HepG2 (cell line): ENCODE measurements around the gene NOP14. TPM values are rescaled to one million over a fixed set of nuclear protein-coding genes. Genes with fewer than 3 reads are reported as not detected.

Experiments used
- CREM ChIP-seq, 2 experiments: sonication (generic) in 1 of 2; formaldehyde crosslinking in 1 of 2; IDR thresholded peaks; 2 replicates each; pipeline versions ENCODE4 v1.4.0 to v1.6.1; 2016 to 2020; ENCODE audit warnings: antibody characterized with exemption in 1 of 2, mild to moderate bottlenecking in 1 of 2, missing genetic modification reagents in 1 of 2
- HDAC2 ChIP-seq: sonication (generic); formaldehyde crosslinking; IDR thresholded peaks from 2 replicates; pipeline ENCODE4 v1.4.0; 2020; ENCODE audit warnings: missing genetic modification reagents
- SCMH1 ChIP-seq: sonication (generic); formaldehyde crosslinking; IDR thresholded peaks from 2 replicates; pipeline ENCODE4 v1.9.0; 2021; ENCODE audit warnings: missing genetic modification reagents, mild to moderate bottlenecking, borderline replicate concordance
- TCF7 ChIP-seq: sonication (generic); IDR thresholded peaks from 2 replicates; pipeline ENCODE4 v1.6.1; 2016; ENCODE audit warnings: antibody characterized with exemption, low read depth
- TSC22D2 ChIP-seq: sonication (generic); formaldehyde crosslinking; IDR thresholded peaks from 2 replicates; pipeline ENCODE4 v1.5.1; 2020; ENCODE audit warnings: missing genetic modification reagents, mild to moderate bottlenecking, borderline replicate concordance
- ZBTB8A ChIP-seq: sonication (generic); formaldehyde crosslinking; IDR thresholded peaks from 2 replicates; pipeline ENCODE4 v1.4.0; 2020; ENCODE audit warnings: mild to moderate bottlenecking, low read depth, missing genetic modification reagents, borderline replicate concordance
- ZNF547 ChIP-seq: sonication (generic); formaldehyde crosslinking; IDR thresholded peaks from 2 replicates; pipeline ENCODE4 v1.5.1; 2020; ENCODE audit warnings: mild to moderate bottlenecking, missing genetic modification reagents
- ZNF614 ChIP-seq: IDR thresholded peaks from 2 replicates; pipeline ENCODE4 v1.6.1; 2018; ENCODE audit warnings: missing biosample characterization, missing genetic modification reagents, inconsistent platforms, borderline replicate concordance
- polyA plus RNA-seq, 8 experiments: library from polyadenylated mRNA; depleted of rRNA in 3 of 8; stranded (reverse) in 7 of 8; unstranded in 1 of 8; fragments of >200 nt; fragmentation: Illumina TruSeq in 4 of 8; extraction: Trizol in 4 of 8; gene quantifications; 2 replicates each; pipeline versions ENCODE4 v1.2.1 to v1.2.3, GENCODE V29; 2011 to 2016; ENCODE audit warnings: low read depth in 4 of 8, missing spikeins in 1 of 8, mixed read lengths in 1 of 8; ENCODE audit not compliant: insufficient read depth in 1 of 8
- total RNA-seq, 5 experiments: library from RNA; depleted of rRNA; stranded (reverse); fragments of >200 nt; fragmentation: Illumina TruSeq; extraction: Trizol; gene quantifications; 2 replicates each; pipeline ENCODE4 v1.2.3, GENCODE V29; 2016; ENCODE audit warnings: low read depth in 1 of 5
- TF ChIP-seq, protein P1 (sequence below): sonication (generic); formaldehyde crosslinking; IDR thresholded peaks from 2 replicates; pipeline ENCODE4 v1.5.1; 2020; ENCODE audit warnings: mild to moderate bottlenecking, missing genetic modification reagents, moderate library complexity
- TF ChIP-seq, protein P2 (sequence below): sonication (generic); formaldehyde crosslinking; IDR thresholded peaks from 2 replicates; pipeline ENCODE4 v1.5.0; 2020; ENCODE audit warnings: missing genetic modification reagents
- TF ChIP-seq, protein P3 (sequence below): sonication (generic); formaldehyde crosslinking; conservative IDR thresholded peaks from 2 replicates; pipeline ENCODE4 v1.8.0; 2022; ENCODE audit warnings: mild to moderate bottlenecking, moderate library complexity, missing genetic modification reagents
- TF ChIP-seq, protein P4 (sequence below): sonication (generic); formaldehyde crosslinking; IDR thresholded peaks from 2 replicates; pipeline ENCODE4 v1.4.0; 2020; ENCODE audit warnings: mild to moderate bottlenecking, low read depth, missing genetic modification reagents
- TF ChIP-seq, protein P5 (sequence below), 2 experiments: fragments of 450-650 bp in 1 of 2; sonication (generic) in 1 of 2; formaldehyde crosslinking; IDR thresholded peaks; 2 replicates each; pipeline versions ENCODE4 v1.5.0 to v1.8.0; 2020 to 2022; ENCODE audit warnings: mild to moderate bottlenecking in 1 of 2, missing genetic modification reagents in 1 of 2
- TF ChIP-seq, protein P6 (sequence below): IDR thresholded peaks from 2 replicates; pipeline ENCODE4 v1.6.1; 2016; ENCODE audit warnings: low read depth, borderline replicate concordance

NOP14 gene
- total and polyA plus RNA-seq, 2 of the 13 experiments (the other 11 are each of a cell fraction or from before 2014, with no cell fraction given) = 6.9 to 47.9 TPM

DNA sequence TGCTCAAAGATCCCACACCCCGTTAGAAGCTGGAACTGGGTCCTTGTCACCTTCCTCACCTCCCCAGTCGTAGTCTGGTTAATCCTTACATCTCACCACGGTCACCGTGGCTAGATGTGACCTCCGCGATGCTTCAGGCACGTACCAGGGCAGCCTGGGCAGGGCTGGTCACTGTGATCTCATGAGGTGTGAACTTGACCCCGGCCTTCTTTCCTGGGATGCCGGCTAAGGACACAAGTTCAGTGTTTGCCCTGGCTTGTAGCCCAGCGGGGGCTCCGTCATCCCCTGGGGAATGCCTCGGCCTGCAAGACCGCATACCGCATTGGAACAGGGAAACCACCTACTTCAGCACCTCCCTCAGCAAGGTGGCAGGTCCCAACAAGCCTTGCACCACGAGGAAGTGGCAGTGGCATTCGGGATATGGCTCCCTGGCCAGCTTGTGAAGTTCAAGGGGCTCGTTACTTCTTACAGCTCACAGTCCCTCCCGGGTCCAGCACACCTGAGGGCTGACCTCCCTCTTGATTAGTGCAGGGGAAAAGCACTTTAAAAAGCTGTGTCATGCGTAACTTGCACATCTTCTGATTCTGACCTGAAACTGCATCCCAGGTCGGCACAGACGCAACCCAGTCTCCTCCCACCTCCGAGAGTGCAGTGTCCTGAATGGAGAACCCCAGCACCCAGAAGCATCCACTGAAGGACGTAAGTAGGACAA lies 25.9 kb downstream of the NOP14 start (continued):
- TF ChIP-seq, protein P1, sequence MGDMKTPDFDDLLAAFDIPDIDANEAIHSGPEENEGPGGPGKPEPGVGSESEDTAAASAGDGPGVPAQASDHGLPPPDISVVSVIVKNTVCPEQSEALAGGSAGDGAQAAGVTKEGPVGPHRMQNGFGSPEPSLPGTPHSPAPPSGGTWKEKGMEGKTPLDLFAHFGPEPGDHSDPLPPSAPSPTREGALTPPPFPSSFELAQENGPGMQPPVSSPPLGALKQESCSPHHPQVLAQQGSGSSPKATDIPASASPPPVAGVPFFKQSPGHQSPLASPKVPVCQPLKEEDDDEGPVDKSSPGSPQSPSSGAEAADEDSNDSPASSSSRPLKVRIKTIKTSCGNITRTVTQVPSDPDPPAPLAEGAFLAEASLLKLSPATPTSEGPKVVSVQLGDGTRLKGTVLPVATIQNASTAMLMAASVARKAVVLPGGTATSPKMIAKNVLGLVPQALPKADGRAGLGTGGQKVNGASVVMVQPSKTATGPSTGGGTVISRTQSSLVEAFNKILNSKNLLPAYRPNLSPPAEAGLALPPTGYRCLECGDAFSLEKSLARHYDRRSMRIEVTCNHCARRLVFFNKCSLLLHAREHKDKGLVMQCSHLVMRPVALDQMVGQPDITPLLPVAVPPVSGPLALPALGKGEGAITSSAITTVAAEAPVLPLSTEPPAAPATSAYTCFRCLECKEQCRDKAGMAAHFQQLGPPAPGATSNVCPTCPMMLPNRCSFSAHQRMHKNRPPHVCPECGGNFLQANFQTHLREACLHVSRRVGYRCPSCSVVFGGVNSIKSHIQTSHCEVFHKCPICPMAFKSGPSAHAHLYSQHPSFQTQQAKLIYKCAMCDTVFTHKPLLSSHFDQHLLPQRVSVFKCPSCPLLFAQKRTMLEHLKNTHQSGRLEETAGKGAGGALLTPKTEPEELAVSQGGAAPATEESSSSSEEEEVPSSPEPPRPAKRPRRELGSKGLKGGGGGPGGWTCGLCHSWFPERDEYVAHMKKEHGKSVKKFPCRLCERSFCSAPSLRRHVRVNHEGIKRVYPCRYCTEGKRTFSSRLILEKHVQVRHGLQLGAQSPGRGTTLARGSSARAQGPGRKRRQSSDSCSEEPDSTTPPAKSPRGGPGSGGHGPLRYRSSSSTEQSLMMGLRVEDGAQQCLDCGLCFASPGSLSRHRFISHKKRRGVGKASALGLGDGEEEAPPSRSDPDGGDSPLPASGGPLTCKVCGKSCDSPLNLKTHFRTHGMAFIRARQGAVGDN (CRISPR knock-in tag) = peak; percentile 96
- no peak; the same call in 1 of the 2 replicates for TF ChIP-seq TSC22D2 (CRISPR knock-in tag)
- TF ChIP-seq, protein P2, sequence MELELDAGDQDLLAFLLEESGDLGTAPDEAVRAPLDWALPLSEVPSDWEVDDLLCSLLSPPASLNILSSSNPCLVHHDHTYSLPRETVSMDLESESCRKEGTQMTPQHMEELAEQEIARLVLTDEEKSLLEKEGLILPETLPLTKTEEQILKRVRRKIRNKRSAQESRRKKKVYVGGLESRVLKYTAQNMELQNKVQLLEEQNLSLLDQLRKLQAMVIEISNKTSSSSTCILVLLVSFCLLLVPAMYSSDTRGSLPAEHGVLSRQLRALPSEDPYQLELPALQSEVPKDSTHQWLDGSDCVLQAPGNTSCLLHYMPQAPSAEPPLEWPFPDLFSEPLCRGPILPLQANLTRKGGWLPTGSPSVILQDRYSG = no peak
- TF ChIP-seq HDAC2 (CRISPR knock-in tag) = peak; percentile 91
- TF ChIP-seq, protein P3, sequence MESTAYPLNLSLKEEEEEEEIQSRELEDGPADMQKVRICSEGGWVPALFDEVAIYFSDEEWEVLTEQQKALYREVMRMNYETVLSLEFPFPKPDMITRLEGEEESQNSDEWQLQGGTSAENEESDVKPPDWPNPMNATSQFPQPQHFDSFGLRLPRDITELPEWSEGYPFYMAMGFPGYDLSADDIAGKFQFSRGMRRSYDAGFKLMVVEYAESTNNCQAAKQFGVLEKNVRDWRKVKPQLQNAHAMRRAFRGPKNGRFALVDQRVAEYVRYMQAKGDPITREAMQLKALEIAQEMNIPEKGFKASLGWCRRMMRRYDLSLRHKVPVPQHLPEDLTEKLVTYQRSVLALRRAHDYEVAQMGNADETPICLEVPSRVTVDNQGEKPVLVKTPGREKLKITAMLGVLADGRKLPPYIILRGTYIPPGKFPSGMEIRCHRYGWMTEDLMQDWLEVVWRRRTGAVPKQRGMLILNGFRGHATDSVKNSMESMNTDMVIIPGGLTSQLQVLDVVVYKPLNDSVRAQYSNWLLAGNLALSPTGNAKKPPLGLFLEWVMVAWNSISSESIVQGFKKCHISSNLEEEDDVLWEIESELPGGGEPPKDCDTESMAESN (CRISPR knock-in tag) = peak; percentile 70; the same call in 1 of the 2 replicates
- TF ChIP-seq, protein P4, sequence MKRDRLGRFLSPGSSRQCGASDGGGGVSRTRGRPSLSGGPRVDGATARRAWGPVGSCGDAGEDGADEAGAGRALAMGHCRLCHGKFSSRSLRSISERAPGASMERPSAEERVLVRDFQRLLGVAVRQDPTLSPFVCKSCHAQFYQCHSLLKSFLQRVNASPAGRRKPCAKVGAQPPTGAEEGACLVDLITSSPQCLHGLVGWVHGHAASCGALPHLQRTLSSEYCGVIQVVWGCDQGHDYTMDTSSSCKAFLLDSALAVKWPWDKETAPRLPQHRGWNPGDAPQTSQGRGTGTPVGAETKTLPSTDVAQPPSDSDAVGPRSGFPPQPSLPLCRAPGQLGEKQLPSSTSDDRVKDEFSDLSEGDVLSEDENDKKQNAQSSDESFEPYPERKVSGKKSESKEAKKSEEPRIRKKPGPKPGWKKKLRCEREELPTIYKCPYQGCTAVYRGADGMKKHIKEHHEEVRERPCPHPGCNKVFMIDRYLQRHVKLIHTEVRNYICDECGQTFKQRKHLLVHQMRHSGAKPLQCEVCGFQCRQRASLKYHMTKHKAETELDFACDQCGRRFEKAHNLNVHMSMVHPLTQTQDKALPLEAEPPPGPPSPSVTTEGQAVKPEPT = no peak
- TF ChIP-seq ZBTB8A (CRISPR knock-in tag) = no peak
- peak; percentile 55; the same call in 1 of the 2 replicates for TF ChIP-seq TCF7
- TF ChIP-seq SCMH1 = no peak
- TF ChIP-seq CREM (IDR thresholded peaks at IDR 0.05) = peak; percentile 75
- TF ChIP-seq CREM (CRISPR knock-in tag; IDR thresholded peaks at IDR 0.05) = no peak
- TF ChIP-seq ZNF547 (CRISPR knock-in tag) = peak; percentile 53; the same call in 1 of the 2 replicates
- TF ChIP-seq, protein P5, sequence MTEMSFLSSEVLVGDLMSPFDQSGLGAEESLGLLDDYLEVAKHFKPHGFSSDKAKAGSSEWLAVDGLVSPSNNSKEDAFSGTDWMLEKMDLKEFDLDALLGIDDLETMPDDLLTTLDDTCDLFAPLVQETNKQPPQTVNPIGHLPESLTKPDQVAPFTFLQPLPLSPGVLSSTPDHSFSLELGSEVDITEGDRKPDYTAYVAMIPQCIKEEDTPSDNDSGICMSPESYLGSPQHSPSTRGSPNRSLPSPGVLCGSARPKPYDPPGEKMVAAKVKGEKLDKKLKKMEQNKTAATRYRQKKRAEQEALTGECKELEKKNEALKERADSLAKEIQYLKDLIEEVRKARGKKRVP (CRISPR knock-in tag; IDR thresholded peaks at IDR 0.05) = no peak
- TF ChIP-seq, protein P6, sequence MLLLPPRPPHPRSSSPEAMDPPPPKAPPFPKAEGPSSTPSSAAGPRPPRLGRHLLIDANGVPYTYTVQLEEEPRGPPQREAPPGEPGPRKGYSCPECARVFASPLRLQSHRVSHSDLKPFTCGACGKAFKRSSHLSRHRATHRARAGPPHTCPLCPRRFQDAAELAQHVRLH (CRISPR knock-in tag) = no peak
- TF ChIP-seq ZNF614 (CRISPR knock-in tag) = peak; percentile 63; the same call in 1 of the 2 replicates
